Effector CD4-positive, alpha-beta T cell (primary cell): Measurements from ENCODE around the gene TEX22.

Source experiments
- DNase-seq: peaks from one replicate; pipeline ENCODE4 v3.0.0-alpha.2; 2020

TEX22 gene

DNA sequence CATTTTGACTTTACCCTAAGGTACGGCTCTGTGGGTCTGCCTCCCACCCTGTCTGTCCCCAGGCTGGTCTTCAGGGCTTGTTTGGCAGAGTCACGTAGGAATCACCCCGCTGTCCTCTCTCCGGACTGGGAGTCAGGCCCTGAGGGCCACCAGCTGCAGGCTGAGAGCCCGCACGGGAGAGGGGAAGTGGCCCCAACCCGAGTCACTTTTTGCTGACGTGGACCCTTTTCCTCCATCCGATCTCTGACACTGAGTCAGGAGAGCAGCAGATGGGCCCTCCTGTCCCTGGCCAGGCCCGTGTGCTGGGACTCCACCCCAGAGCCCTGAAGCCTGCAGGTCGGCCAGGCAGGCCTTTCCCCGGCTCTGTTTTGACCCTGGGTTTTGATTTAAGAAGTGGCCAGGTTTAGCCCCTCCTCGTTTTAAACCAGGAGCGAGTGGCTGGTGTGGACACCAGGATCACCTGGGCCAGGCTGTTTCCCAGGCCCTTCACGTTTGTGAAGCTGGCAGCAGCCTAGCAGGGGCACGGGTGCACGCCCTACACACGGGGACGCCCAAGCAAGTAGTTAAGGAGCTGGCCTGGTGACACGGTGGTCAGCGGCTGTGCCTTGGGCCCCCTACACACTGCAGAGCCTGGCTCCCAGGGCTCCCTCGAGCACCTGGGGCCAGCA lies 12.5 kb upstream of the TEX22 start:
- DNase-seq: no peak

DNA sequence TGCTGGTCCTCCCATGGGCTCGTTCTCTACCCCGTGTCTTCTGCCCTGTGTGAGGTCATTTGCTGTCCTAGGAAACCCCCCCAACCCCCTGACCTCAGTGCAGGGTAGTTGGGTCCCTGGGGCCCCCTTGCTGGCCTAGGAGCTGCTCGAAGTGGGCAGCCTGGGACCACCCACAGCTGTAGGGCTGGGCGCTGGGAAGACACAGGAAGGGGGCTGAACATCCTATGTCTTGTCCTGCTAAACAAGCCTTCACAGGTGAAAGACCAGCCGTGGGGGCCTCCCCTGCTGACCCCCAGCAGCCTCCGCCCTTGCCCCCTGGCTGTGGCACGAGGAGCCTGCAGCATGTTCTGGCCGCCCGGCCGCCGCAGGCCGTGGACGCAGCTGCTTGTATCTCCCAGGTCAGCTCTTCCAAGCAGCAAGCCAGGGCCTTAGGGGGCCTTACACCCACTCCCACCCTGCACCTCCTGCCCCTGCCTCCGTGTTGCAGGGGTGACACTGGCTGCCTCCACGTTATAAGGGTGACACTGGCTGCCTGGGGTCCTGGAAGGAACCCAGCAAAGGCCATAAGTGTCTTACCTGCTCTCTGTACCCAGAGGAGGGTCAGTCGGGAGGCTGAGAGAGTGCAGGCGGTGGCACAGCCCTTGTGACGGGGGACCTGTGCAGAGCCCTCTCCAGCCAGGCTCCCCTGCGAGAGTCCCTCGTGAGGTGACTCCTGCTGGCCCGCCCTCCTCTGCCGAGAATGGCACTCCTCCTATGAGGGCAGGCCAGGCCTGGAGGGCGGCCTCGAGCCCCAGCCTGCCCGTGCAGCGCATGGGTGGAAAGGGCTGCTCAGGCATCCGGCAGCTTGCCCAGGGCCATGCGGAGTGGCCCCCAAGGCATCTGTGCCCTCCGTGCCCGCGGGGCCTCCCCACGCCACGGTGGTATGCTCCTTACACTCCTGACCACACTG lies 11.5 kb upstream of the TEX22 start:
- no peak for DNase-seq

DNA sequence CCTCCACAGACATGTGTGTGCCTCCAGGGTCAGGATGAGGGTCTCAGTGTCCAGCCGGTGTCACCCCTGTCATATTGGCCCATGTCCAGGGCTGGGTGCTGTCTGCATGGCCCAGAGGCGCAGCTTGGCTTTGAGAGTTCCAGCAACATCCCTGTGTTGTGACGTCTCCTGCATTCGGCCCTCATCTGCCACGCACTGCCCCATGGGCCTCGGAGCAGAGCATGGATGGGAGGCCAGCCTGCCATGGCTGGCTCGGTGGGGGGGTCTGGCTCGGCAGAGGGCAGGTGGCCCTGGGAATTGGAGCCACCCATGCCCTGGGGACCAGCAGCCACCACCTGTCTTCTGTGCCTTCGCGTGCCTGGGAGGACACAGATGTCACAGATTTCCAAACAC lies 10.8 kb upstream of the TEX22 start:
- no peak for DNase-seq

DNA sequence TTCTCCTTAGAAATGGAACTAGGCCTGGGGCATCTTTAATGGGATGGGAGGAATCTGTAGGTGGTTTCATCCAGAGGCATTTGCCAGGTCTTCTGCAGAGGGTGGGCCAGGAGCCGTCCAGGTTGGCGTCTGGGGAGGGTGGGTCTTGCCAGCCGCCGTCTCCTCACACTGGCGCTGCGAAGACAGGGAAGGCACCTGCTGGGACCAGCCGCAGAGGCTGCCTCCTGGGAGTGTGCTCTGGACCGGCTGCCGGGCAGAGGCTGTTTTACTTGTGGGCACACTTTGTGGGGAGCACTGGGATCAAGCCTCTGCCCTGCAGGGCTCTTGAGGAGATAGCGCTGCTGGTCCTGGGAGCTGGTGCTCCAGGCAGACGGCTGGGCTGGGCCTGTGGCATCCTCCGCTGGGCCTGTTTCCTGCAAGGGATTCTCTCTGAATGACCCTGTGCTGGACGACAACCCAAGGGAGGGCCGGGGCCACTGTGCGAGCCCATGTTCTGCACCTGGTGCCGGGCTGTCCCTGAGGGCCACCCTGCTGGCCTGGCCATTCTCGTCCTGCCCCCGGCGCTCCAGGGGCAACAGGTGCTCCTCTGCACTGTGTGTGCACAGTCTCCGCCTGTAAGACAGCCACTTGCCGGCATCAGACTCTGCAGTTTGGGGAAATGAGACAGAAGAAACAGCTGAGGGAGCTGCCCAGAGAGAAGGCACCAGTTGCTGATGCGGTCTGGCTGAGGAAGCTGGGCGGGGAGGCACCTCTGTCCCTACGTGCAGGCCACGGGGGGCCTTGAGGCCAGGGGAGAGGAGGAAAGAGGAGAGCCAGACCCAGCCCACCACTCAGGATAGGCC lies 10.0 kb upstream of the TEX22 start:
- no peak for DNase-seq

DNA sequence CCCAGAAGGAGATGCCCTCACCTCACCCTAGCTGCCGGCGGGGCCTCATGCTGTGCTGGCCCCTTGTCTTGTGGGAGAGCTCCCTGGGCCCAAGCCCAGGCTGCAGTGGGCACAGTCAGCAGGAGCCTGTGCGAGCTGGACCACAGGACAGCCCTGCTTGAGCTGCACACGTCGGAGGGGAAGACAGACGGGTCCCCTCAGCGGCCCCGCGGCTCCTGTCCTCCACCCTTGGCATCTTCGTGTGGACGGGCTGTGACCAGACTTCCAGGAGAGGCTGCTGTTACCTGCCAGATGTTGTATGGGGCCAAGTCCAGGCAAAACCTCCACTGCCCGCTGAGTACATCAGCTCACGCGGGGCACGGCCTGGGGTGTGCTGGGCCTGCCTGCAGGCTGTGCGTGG lies 9.4 kb upstream of the TEX22 start:
- no peak for DNase-seq

DNA sequence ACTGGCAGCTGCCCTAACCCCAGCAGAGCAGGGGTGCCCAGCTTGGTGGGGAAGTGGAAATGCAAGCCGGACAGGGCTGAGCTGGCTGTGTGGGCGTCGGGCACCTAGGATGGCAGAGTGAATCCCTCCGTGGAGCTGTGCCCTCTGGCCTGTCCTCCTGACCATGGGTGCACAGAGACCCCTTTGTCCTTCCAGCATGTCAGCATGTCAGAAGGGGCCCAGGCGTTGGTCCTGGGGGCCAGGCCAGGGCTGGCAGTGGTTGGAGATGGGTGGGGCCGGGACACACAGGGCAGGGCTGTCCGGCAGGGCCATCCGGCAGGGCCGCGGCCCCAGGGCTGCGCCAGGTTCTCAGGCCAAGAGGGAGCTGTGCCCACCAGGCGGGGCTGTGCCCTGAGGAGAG lies 8.8 kb upstream of the TEX22 start:
- no peak for DNase-seq

DNA sequence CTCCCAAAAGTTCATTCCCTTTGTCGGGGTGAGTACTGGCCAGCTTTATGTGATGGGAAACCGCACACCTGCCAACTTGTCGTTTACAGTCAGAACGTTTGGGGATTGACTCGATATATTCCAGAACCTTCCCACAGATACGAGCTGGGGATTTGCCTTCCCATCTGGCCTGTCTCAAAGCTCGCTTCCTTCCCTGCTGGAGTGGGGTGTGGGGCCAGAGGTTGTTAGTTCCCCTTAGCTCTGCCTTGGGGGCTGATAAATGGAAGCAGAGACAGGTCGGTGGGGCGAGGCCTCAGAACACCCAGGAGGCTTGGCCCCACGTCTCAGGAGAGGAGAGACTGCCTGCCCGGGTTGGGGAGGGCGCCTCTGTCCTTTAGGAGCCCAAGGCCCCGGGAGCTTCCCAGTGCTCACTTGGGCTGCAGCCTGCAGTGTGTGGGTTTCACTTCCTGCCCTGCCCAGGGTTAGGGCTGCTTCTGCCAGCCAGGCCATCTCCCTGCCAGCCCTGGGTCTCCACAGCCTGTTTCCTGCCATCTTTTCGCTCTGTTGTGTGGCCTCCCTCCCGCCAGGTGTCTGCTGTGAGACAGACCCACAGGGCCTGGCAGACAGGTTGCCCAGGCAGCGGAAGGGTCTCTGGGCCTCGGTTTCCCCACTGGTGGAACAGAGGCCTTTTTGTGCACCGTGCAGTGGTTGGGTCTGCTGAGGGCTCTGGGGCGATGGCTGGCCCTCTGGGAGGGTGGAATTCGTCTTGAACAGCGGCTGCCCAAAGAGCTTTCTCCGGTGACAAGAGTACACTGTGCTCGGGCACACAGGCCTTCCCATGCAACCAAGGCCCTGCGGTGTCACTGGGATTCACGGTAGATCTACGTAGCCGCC lies 8.1 kb upstream of the TEX22 start:
- no peak for DNase-seq

DNA sequence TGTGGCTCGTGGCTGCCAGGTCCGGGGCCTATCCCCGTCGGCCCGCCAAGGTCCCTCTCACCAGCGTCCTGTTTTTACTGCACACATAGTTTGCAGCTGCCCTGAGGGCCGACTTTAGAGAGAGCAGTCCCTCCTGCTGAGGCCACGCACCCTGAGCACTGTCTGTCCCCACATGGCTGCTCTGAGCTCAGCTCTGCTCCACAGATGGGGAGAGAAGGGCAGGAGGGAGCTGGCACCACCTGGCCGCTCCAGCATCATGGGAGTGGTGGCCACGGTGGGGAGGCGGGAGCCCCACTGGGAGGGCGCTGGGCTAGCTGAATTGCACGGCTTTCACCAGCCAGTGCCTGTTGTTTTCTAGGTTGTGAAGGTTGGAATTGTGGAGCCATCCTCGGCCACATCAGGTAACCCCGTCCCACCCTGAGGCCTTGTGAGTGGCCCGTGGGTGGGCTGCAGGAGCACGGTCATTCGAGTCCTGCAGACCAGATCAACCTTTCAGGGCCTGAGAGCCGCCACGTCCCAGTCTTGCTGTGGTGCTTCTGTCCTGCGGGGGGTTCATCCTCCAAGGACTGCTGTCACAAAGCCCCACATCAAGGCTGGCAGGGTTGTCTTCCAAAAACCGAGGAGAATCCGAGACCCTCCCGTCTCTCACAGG lies 7.4 kb upstream of the TEX22 start:
- DNase-seq: no peak

DNA sequence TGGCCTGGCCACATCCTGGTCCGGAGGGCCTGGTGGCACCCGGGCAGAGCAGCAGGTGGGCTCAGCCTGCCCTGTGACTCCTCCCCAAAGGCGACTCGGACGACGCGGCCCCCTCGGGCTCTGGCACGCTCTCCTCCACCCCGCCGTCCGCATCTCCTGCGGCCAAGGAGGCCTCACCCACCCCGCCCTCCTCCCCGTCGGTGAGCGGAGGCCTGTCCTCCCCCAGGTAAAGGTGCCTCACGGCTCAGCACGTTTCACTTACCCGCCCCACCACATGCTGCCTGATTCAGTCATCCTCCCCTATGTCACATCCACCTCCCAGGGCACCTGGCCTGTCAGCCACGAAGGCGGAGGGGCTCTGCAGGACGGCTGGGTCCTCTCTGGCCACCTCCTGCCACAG lies 6.8 kb upstream of the TEX22 start:
- DNase-seq: no peak

DNA sequence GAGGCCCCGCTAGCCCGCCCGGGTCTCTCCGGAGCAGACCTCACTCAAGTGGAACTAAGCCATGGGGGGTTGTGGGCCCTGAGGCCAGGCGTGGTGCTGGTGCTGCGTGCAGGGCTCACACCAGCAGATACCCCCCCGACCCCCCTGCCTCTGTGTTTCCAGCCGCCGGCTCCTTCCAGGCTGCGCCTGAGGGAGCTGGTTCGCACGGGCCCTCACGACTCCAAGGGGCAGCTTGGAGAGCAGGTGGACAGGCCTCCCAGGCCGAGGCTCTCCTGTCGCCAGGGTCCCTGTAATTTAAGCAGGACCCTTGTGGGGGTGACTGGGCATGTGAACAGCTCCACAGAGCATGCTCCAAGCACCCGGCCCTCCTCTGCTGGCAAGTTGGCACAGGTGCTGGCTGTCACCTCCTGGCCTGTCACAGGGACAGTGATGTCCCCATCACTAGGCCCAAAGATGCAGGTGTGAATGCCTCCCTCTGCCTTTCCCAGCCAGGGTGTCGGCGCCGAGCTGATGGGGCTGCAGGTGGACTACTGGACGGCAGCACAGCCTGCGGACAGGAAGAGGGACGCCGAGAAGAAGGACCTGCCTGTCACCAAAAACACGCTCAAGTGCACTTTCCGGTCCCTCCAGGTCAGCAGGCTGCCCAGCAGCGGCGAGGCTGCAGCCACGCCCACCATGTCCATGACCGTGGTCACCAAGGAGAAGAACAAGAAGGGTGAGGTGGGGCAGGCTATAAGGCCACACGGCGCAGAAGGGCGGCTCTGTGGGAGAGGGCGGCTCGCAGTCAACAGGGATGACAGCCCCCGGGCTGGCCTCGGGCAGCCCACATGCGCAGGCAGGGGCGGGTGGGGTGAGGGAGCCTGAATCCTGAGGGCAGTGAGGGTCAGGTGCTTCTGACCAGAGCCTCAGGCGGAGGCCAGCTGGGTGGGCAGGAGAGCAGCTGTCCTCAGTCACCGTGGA lies 5.9 kb upstream of the TEX22 start:
- DNase-seq: no peak

DNA sequence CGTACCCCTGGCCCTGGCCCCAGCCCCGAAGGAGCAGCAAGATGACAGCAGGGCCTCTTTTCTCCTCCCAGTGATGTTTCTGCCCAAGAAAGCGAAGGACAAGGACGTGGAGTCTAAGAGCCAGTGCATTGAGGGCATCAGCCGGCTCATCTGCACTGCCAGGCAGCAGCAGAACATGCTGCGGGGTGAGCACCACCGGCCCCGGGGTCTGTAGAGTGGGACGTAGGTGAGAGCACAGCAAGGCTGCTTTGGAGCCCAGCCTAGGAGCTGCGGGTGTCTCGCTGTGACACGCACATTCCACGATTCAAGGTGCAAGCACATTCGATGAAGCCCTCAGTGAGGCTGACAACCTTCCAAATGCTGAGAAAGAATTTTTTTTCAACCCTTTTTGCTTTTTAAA lies 5.2 kb upstream of the TEX22 start:
- no peak for DNase-seq

DNA sequence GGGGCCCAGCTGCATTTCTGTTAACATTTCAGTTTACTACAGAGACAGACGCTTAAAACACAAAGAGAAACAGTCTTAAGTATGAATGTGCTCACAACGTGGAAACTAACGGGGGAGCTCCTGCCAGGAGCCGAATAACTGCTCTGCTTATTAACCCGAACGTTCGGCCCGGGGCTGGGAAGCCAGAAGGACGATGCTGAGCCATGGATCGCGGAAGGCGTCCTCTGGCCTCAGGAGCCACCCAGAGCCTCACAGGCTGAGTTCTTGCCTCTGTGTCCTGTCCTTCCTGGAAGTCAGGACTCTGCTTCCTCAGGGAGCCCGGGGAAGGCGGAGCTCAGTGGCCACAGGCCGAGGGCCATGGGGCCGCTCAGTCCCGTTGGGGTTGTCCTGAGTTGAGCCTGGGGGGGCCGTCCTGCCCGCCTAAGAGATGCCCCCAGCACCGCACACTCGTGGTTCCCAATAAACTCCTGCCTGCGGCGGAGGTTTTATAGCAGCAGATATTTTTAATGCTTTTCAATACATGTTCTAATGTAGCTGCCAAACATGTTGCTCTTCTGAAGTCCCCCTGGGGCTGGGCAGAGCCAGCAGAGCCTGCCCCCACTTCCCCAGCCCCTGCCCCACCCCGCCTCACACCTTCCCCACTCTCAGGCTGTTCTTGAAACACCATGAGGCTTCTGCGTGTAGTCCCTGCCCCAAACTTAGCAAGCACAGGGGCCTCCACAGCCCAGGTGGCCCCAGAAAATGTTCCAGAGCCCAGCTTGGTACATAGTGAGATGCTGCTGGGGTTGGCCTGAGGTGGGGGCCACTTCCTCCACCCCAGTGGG lies 3.4 kb upstream of the TEX22 start:
- DNase-seq: no peak

DNA sequence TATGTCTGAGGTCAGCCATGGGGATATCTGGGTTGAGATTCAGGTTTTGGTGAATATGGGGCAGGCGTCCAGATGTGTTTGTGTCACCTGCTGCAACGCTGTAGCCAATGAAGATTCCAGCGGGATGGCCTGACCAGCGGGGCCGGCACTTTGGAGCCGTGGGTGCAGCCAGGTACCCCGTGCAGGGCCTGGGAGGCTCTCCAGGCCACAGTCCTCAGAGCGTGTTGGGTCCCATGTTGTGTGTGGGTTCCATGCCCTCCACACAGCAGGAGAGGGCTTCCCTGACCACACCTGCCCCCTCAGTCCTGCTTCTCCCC lies 2.8 kb upstream of the TEX22 start:
- no peak for DNase-seq

DNA sequence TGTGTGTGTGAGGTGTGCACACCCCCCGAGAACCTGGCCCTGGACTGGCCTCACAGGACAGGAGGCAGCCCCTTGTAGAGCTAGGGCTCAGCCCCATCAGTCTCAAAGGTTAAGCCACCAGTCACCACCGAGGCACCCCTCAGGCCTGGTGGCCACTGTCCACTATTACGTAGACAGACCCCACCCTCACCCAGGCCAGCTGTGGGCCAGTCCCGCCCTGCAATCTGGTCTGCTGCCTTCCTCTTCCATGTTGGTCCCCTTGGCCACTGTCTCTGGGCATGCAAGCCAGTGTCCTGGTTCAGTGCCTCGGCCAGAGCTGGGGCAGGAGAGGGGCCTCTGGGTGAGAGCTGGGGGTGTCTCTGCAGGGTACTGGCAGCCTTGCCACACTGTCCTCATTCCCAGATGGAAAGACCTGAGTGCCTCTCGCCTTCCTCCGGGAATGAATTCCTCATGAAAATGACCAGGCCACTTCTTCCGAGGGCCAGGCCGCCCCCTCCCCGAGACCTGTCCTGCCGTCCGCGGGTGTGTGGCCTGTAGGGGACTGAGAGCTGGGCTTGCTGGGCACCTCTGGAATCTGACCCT lies 897 bp upstream of the TEX22 start:
- no peak for DNase-seq

DNA sequence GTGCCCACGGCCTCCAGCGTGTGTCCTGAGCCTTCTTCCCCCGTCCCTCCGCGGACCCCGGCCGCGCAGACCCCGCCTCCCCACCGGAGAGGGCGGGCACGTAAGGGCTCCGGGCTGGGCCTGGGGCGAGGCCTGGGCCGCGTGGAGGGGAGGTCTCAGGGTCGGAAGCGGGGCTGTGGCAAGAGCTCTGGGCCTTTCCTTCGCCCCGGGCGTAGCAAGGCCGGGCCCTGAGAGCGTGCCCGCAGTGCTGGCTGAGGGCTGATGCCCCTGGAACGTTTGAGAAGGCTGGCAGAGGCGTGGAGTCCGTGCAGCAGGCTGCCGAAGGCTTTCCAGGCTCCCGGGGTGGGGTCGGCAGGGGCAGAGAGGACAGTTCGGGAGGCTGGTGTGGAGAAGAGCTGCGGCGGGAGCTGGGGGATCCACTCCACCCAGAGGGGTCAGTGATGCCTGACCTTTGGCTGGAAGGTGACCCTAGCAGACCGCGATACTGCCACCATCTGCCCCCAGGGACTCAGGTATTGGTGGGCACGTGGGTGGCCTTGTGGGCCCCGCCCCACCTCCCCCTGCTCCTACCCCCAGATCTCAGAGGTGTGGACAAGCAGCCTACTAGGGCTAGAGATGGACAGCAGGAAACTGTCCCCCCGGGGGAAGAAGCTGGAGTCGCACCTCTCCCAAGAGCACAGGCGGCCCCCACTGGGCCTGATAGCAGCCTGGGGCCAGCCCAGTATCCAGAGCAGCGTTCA lies 558 bp downstream of the TEX22 start:
- DNase-seq: peak; percentile 20

DNA sequence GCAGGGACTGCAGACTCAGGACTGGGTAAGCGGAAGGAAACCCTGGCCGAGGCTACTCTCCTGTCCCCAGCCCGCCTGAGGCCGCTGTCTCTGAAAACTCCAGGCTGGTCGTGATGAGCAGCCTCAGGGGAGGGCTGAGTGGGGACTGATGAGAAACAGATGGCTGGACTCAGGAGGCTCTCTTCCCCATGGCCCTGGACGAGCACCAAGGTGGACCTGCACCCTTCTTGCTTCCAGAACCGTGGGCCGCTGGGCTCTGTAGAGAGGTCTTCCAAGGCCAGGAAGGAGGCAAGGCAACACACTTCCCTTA lies 1.1 kb downstream of the TEX22 start:
- no peak for DNase-seq

DNA sequence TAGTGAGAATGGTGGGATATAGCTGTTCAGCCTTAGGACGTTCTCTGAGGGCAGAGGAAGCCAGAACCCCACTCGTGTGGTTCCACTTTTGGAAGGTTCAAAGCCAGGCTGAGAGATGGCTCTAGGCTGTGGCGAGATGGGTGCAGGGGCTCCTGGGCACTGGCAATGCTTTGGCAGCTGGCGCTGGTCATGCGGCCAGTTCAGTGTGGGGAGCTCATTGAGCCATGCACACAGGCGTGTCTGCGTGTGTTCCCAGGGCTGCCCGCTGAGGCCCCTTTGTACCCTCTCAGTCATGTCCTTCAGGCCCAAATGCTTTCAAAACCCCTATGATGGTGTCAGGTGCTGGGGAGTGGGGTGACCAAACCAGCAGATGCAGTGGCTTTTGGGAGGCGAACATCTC lies 1.7 kb downstream of the TEX22 start:
- DNase-seq: no peak

DNA sequence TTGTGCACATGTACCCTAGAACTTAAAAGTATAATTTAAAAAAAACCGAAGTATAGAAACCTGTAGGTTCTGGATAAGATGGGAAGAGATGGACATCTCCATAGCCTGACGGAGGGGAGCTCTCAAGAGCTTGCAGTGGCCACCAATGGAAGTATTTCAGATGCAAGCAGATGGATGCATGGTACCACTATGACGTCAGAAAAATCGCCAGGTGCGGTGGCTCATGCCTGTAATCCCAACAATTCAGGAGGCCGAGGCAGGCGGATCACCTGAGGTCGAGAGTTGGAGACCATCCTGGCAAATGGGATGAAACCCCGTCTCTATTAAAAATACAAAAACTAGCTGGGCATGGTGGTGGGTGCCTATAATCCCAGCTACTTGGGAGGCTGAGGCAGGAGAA lies 3.4 kb downstream of the TEX22 start:
- DNase-seq: no peak

DNA sequence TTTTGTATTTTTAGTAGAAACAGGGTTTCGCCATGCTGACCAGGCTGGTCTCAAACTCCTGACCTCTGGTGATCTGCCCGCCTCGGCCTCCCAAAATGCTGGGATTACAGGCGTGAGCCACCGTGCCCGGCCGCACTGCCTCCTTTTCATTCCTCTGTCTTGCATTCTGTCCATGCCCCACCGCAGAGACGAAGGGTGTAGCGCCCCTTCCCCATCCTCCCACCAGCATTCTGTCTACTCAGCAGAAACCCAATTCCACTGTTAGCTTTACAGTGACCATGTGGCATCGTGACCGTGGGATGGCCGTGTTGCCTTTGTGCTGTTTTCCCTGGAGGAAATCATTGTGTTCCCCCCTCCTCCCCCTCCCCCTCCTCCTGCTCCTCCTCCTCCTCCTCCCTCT lies 10.3 kb downstream of the TEX22 start:
- no peak for DNase-seq
